ENCODE results near the gene NIT1. TPM values are rescaled to one million over a fixed set of nuclear protein-coding genes. Genes with fewer than 3 reads are reported as not detected.

The NIT1 gene
- total and polyA plus RNA-seq, 8 donors, result 38.7 to 44.6 (median 41.2) TPM

DNA sequence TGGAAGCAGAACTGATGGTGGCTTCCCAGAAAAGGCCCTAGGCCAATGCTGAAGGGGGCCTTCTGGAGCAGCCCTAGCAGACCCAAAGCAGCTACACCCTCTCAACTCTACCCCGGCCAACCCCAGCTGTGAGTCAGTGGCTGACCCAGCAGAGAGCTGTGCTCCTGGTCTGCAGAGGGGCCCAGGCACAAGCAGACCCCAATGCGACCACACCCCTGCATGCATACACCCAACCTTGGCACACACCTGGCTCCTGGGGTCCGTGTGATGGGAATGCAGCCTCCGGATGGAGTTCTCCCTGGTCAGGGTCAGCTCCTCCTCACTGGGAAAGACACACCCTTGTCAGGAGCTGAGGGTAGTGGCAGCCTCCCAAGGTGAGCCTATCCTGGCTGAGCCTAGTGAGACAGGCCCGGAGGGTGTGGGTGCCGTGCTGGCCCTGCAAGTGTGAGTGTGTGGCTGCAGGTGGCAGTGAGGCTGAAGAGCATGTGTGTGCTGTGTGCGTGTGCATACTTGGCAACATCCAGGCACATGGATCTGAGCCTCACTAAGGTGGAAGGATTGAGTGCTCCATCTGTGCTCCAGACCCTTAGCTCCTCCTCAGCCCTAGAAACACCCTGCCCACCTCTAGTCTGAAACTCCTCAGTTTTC lies 44.3 kb upstream of the NIT1 start:
- ATAC-seq, result no peak
- no peaks in the 10 kb centered on the region for H3K27me3 ChIP-seq
- H3K4me3 ChIP-seq, result no peak overlapping the region
- no peak for TF ChIP-seq CTCF (IDR thresholded peaks at IDR 0.05)
- intact Hi-C loops (cut with DNase I), result no loop called here
- no peaks in the 10 kb centered on the region for H3K36me3 ChIP-seq
- no peaks in the 10 kb centered on the region for H3K9me3 ChIP-seq
- no peak for DNase-seq
- H3K27ac ChIP-seq, result no peak overlapping the region
- peaks cover 0 to 21% of the 10 kb centered on the region in 2 donors for H3K4me1 ChIP-seq

DNA sequence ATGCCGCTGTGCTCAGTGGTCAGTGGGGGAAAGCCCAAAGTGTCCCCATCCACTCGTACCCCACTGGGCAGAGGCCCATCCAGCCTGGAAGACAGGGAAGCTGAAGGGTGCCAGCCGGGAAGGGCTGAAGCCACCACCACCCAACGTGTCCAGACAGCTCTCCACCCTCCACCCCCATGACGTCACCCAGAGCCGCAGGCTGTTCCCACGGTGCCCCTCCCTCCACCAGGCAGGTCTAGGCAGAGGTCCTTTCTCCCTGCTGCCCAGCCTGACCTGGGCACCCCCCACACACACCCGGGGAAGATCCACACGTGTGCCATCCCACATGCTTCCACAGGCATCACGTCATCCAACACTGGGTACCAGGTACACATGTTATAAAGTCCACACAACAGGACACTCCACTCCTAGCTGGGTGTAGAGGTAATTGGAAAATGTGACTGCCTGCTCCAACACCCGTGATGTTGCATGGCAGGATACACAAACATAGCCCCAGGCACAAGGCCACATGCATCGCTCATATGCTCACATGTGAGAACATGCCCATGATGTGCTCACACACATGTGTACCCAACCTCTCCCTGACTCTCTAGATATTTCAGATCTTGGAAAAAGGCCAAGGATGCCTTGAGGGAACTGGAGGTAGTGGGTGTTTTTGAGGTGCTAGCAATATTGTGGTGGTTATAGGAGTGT lies 43.1 kb upstream of the NIT1 start:
- H3K27me3 ChIP-seq, result peaks cover 0 to 5% of the 10 kb centered on the region in 2 donors
- H3K4me1 ChIP-seq, result peaks cover 0 to 19% of the 10 kb centered on the region in 2 donors
- ATAC-seq, result no peak
- no peak overlapping the region for H3K27ac ChIP-seq
- intact Hi-C loops (cut with DNase I), result no loop called here
- H3K4me3 ChIP-seq, result no peak overlapping the region
- TF ChIP-seq CTCF (IDR thresholded peaks at IDR 0.05), result no peak
- DNase-seq, result no peak
- no peaks in the 10 kb centered on the region for H3K36me3 ChIP-seq
- H3K9me3 ChIP-seq, result no peaks in the 10 kb centered on the region

DNA sequence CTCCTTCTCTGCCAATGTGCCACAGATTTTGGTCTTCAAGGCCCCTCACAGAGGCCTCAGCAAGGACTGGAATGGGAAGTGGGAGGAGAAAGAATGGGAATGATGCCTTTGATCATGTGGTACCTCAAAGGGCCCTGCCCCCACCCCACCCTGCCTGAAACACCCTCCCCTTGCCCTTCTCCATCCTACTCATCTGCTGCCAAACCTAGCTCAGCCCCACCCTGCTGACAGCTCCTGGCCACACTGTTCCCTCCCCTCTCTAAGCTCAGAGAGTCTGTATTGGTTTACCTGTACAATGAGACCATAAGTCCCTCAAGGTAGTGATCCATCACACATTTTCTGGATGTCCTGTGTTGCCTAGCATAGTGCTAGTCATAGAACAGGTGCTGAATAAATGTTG lies 41.5 kb upstream of the NIT1 start:
- Histone ChIP-seq H3K27ac (no peak overlapping the region), H3K27me3 (peaks cover 0 to 8% of the 10 kb centered on the region in 2 donors), H3K36me3 (no peaks in the 10 kb centered on the region), H3K9me3 (no peaks in the 10 kb centered on the region), H3K4me1 (peaks cover 0 to 16% of the 10 kb centered on the region in 2 donors), H3K4me3 (no peak overlapping the region)
- intact Hi-C loops (cut with DNase I), result no loop called here
- no peak for TF ChIP-seq CTCF (IDR thresholded peaks at IDR 0.05)
- no peak for DNase-seq
- no peak for ATAC-seq

- no peak overlapping the region for H3K27ac ChIP-seq
- intact Hi-C loops (cut with DNase I), result no loop called here
- H3K27me3 ChIP-seq, result peaks cover 0 to 8% of the 10 kb centered on the region in 2 donors
- H3K4me3 ChIP-seq, result no peak overlapping the region
- no peak for ATAC-seq
- peaks cover 0 to 9% of the 10 kb centered on the region in 2 donors for H3K4me1 ChIP-seq
- H3K36me3 ChIP-seq, result no peaks in the 10 kb centered on the region
- no peak for TF ChIP-seq CTCF (IDR thresholded peaks at IDR 0.05)
- DNase-seq, result no peak
- H3K9me3 ChIP-seq, result no peaks in the 10 kb centered on the region
Measured at GRCh38 chr1:161077426-161077825, 40.5 kb upstream of the NIT1 start.

- peaks cover 5 to 31% of the 10 kb centered on the region in 2 donors for H3K4me1 ChIP-seq
- DNase-seq (no peak), ATAC-seq (no peak)
- no peak overlapping the region for H3K27ac ChIP-seq
- peaks cover 0 to 8% of the 10 kb centered on the region in 2 donors for H3K27me3 ChIP-seq
- no peaks in the 10 kb centered on the region for H3K9me3 ChIP-seq
- H3K36me3 ChIP-seq, result no peaks in the 10 kb centered on the region
- TF ChIP-seq CTCF (IDR thresholded peaks at IDR 0.05), result no peak
- H3K4me3 ChIP-seq, result no peak overlapping the region
- intact Hi-C loops (cut with DNase I), result no loop called here
Measured at GRCh38 chr1:161079436-161080110, 38.3 kb upstream of the NIT1 start.
